ENCODE data around the gene FOXA3.

GRCh38 chr19:45864629-45865082 is 530 bp downstream of the FOXA3 start:
- TF ChIP-seq POLR2A (IDR thresholded peaks at IDR 0.05), result no peak
- no peak for TF ChIP-seq CTCF (IDR thresholded peaks at IDR 0.05)
- no peak for TF ChIP-seq POLR2AphosphoS5 (IDR thresholded peaks at IDR 0.05)
- TF ChIP-seq EP300 (IDR thresholded peaks at IDR 0.05; ENCODE audit: low read depth), result no peak
